ENCODE measurements around the gene HDAC4. TPM values are rescaled to one million over a fixed set of nuclear protein-coding genes. Genes with fewer than 3 reads are reported as not detected.

The HDAC4 gene
- total RNA-seq, 1 experiment from 2014 or later = 40.1 TPM

- Histone ChIP-seq H3K27ac (ENCODE audit: low read length) (no peak overlapping the region), H3K36me3 (ENCODE audit: control insufficient read depth, insufficient read depth, low read length) (no peaks in the 10 kb centered on the region), H3K4me1 (ENCODE audit: control insufficient read depth, insufficient read depth, low read length) (no peaks in the 10 kb centered on the region), H3K27me3 (ENCODE audit: control insufficient read depth, insufficient read depth, low read length) (peaks cover 7% of the 10 kb centered on the region), H3K4me3 (ENCODE audit: low read depth in 2 of 2, low read length in 2 of 2) (no peak overlapping the region), H3K9me3 (ENCODE audit: control insufficient read depth, insufficient read depth, low read depth, low read length) (peaks cover under 1% of the 10 kb centered on the region; the same call in 1 of the 2 replicates)
- POLR2A ChIA-PET = interaction anchor here (0.6 kb wide), 1 partner anchor 915 kb away, joined by 4 read pairs; no protein-coding TSS in a partner anchor
- intact Hi-C loops (cut with micrococcal nuclease; ENCODE audit: unreplicated experiment) = no loop called here
- ATAC-seq (no peak), DNase-seq (ENCODE audit: low read depth, low spot score) (no peak)
- CTCF ChIA-PET = no interaction called here
- TF ChIP-seq, protein P1, sequence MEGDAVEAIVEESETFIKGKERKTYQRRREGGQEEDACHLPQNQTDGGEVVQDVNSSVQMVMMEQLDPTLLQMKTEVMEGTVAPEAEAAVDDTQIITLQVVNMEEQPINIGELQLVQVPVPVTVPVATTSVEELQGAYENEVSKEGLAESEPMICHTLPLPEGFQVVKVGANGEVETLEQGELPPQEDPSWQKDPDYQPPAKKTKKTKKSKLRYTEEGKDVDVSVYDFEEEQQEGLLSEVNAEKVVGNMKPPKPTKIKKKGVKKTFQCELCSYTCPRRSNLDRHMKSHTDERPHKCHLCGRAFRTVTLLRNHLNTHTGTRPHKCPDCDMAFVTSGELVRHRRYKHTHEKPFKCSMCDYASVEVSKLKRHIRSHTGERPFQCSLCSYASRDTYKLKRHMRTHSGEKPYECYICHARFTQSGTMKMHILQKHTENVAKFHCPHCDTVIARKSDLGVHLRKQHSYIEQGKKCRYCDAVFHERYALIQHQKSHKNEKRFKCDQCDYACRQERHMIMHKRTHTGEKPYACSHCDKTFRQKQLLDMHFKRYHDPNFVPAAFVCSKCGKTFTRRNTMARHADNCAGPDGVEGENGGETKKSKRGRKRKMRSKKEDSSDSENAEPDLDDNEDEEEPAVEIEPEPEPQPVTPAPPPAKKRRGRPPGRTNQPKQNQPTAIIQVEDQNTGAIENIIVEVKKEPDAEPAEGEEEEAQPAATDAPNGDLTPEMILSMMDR (IDR thresholded peaks at IDR 0.05) = no peak
- TF ChIP-seq TCF7L2 (IDR thresholded peaks at IDR 0.05; ENCODE audit: low read depth, low read length) (no peak), SIN3A (IDR thresholded peaks at IDR 0.05; ENCODE audit: borderline replicate concordance, insufficient read depth, low read depth, low read length) (no peak), REST (IDR thresholded peaks at IDR 0.05; ENCODE audit: insufficient read depth in 1 of 2, low read depth in 2 of 2, low read length in 1 of 2) (no peak), POLR2AphosphoS5 (IDR thresholded peaks at IDR 0.05; ENCODE audit: low read depth, low read length) (no peak)
- BruUV-seq (replicated peaks) = no TSS peak
- in situ Hi-C loops (cut with HindIII; ENCODE audit: low pct_unique_long_range_greater_than_20kb, low sequenced_read_pairs) = no loop called here
Measured at GRCh38 chr2:239443102-239443620, 42.3 kb upstream of the HDAC4 start.

DNA sequence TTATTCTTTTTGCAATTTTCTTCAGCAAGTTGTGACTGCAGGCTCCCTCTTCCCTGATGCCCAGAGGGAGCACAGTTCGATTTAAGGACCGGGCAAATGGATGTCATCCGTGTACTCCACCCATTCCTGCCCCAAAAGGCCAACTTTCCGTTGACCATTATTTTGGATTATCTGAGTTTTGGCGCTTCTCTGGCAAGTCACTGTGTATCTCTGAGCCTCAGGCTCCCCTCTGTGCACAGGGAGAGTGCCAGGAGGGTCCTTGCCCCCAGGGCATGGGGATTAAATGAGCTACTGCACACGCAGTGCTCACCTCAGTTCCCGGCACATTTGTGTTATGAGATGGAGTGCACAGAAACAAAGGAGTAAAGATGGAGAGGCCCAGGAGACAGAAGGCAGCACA, 41.4 kb upstream of the HDAC4 start:
- peaks cover 11% of the 10 kb centered on the region for H3K27me3 ChIP-seq (ENCODE audit: control insufficient read depth, insufficient read depth, low read length)
- CTCF ChIA-PET = no interaction called here
- POLR2A ChIA-PET = no interaction called here
- H3K27ac ChIP-seq (ENCODE audit: low read length) = no peak overlapping the region
- intact Hi-C loops (cut with micrococcal nuclease; ENCODE audit: unreplicated experiment) (no loop called here), in situ Hi-C loops (cut with HindIII; ENCODE audit: low pct_unique_long_range_greater_than_20kb, low sequenced_read_pairs) (no loop called here)
- H3K9me3 ChIP-seq (ENCODE audit: control insufficient read depth, insufficient read depth, low read depth, low read length) = no peaks in the 10 kb centered on the region
- no peak overlapping the region for H3K4me3 ChIP-seq (ENCODE audit: low read depth in 2 of 2, low read length in 2 of 2)
- no peaks in the 10 kb centered on the region for H3K36me3 ChIP-seq (ENCODE audit: control insufficient read depth, insufficient read depth, low read length)
- no peak for DNase-seq (ENCODE audit: low read depth, low spot score)
- TF ChIP-seq TCF7L2 (IDR thresholded peaks at IDR 0.05; ENCODE audit: low read depth, low read length) (no peak), REST (IDR thresholded peaks at IDR 0.05; ENCODE audit: insufficient read depth in 1 of 2, low read depth in 2 of 2, low read length in 1 of 2) (no peak), SIN3A (IDR thresholded peaks at IDR 0.05; ENCODE audit: borderline replicate concordance, insufficient read depth, low read depth, low read length) (no peak), POLR2AphosphoS5 (IDR thresholded peaks at IDR 0.05; ENCODE audit: low read depth, low read length) (no peak)
- TF ChIP-seq, protein P1 (IDR thresholded peaks at IDR 0.05) = no peak
- no peaks in the 10 kb centered on the region for H3K4me1 ChIP-seq (ENCODE audit: control insufficient read depth, insufficient read depth, low read length)
- no peak for ATAC-seq
- BruUV-seq (replicated peaks) = no TSS peak
